Measurements from ENCODE around the gene UFM1. TPM values are rescaled to one million over a fixed set of nuclear protein-coding genes. Genes with fewer than 3 reads are reported as not detected.
"Not testable (repeated sequence)": the region's sequence is repeated elsewhere in the genome, so short reads cannot be mapped to it uniquely, and the experiment has no call there.

UFM1 gene
- total RNA-seq, 1 experiment from 2014 or later: 52.6 TPM

DNA sequence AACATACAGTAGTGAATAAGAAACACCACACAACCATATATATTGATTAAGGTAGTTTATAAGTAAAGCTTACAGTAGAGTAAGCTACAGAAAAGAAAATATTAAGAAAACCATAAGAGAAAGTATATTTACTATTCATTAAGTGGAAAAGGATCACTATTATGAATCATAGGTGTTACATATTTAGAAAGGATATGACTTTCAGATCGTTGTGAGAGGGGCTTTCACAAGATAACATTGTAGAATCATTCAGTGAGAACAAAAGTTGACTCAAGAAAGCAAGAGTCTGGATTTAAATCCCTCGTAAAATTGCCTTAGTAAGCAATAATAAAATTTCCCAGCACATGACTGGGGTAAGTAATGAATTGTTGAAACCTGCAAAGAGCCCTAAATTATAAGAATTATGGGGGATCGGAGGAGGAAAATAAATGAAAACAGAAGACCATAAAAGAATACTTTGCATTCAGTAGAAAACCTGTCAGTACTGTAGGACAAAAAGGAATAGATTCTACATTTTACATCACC, 6.0 kb downstream of the UFM1 start:
- no peak overlapping the region for H3K4me3 ChIP-seq
- peaks cover 77% of the 10 kb centered on the region for H3K36me3 ChIP-seq
- no peak for DNase-seq
- no peaks in the 10 kb centered on the region for H3K27me3 ChIP-seq
- H3K9me3 ChIP-seq: no peaks in the 10 kb centered on the region

DNA sequence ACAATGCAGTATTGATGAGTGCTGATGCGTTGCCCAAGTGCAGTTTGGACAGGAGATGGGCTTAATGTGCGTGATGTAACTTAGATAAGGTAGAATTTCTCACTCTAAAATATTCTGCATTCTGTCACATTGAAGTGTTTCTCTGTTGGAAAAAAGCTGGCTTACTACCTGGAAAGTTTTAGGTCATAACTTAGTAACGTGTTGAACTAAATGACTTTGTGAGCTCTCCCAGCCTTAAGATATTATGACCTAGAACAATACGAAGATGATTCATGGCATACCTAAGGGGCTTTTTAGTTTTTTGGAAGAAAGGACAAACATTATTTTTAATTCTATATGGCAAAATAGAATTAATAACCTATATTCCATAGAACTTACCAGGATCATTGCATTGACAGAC, 9.0 kb downstream of the UFM1 start:
- Histone ChIP-seq H3K27me3 (no peaks in the 10 kb centered on the region), H3K36me3 (peaks cover 66% of the 10 kb centered on the region), H3K4me3 (no peak overlapping the region), H3K9me3 (no peaks in the 10 kb centered on the region)
- DNase-seq: no peak

GRCh38 chr13:38361542-38362262, 12.1 kb downstream of the UFM1 start:
- no peak for DNase-seq
- Histone ChIP-seq H3K4me3 (no peak overlapping the region), H3K27me3 (no peaks in the 10 kb centered on the region), H3K9me3 (no peaks in the 10 kb centered on the region), H3K36me3 (peaks cover 42% of the 10 kb centered on the region)

DNA sequence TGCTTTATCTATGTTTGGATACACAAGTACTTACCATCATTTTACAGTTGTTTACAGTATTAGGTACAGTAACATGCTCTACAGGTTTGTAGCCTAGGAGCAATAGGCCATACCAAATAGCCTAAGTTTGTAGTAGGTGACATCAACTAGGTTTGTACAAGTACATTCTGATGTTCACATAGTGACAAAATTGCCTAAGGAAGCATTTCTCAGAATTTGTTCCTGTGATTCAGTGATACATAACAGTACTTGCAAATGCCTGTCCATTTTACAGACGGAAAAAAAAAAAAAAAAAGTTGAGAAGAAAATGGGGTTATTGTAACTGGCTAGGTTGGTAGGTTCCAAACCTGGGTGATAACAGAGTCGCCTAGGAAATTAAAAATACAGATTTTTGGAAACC, 13.6 kb downstream of the UFM1 start:
- Histone ChIP-seq H3K27me3 (no peaks in the 10 kb centered on the region), H3K36me3 (peaks cover 34% of the 10 kb centered on the region), H3K9me3 (no peaks in the 10 kb centered on the region), H3K4me3 (no peak overlapping the region)
- no peak for DNase-seq

- not testable (repeated sequence) for H3K27me3 ChIP-seq, H3K9me3 ChIP-seq, DNase-seq, H3K4me3 ChIP-seq
- peaks cover 31% of the 10 kb centered on the region for H3K36me3 ChIP-seq
Measured at GRCh38 chr13:38363746-38364145, 14.1 kb downstream of the UFM1 start.

- Histone ChIP-seq H3K9me3 (no peaks in the 10 kb centered on the region), H3K4me3 (no peak overlapping the region), H3K36me3 (peaks cover 16% of the 10 kb centered on the region), H3K27me3 (no peaks in the 10 kb centered on the region)
- no peak for DNase-seq
Measured at GRCh38 chr13:38365661-38366060, 16.0 kb downstream of the UFM1 start.

- Histone ChIP-seq H3K9me3 (no peaks in the 10 kb centered on the region), H3K27me3 (no peaks in the 10 kb centered on the region), H3K4me3 (no peak overlapping the region), H3K36me3 (peaks cover 4% of the 10 kb centered on the region)
- DNase-seq: no peak
Measured at GRCh38 chr13:38366954-38367645, 17.4 kb downstream of the UFM1 start.

DNA sequence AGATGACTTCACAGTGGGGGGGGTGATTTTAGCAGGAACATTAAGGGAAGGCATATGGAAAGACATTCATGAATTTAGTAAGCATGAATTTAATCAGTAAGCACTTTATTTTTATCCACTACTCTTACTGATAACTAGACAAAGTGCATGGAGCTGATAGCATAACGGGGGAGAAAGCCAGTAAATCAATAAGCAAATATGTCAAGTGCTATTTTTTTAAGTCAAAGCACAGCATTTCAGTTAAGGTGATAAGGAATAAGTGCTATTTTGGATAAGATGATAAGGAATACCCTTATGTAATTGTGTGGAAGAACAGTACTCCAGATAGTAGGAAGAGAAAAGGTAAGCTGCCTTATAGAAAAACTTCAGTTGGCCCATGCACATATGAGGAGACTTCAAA, 19.4 kb downstream of the UFM1 start:
- DNase-seq: no peak
- Histone ChIP-seq H3K36me3 (no peaks in the 10 kb centered on the region), H3K9me3 (no peaks in the 10 kb centered on the region), H3K27me3 (no peaks in the 10 kb centered on the region), H3K4me3 (no peak overlapping the region)

DNA sequence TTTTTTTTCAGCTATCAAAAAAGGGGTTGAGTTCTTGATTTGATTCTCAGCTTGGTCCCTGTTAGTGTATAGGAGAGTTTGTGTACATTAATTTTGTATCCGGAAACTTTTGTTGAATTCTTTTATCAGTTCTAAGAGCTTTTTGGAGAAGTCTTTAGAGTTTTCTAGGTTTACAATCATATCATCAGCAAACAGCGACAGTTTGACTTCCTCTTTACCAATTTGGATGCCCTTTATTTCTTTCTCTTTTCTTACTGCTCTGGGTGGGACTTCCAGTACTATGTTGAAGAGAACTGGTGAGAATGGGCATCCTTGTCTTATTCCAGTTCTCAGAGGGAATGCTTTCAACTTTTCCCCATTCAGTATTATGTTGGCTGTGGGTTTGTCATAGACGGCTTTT, 20.4 kb downstream of the UFM1 start:
- H3K4me3 ChIP-seq, DNase-seq, H3K27me3 ChIP-seq, H3K36me3 ChIP-seq, H3K9me3 ChIP-seq: not testable (repeated sequence)

DNA sequence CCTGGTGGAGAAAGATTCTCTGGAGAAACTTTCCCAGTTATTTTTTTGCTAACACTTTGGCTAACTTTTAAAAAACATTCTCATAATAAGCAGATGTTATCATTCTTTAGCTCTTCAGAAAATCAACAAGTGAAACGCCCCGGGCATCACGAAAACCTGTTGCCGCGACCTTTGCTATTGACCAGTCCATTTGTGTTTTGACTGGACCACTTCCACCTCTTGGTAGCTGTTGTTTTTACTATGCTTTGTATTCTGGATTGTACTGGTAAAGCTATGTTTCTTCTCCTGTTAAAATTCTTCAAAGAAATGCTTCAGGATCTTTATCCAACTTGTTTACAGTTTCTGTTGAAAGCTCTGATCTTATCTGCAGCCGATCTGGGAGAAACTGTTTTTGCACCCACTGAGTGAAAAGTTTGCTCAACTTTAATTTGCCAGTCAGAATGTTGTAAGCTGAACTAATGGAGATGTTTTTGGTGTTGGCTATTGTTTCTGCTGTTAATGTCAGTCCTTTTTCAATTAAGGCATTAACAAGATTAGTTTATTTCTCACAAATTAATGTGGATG, 23.3 kb downstream of the UFM1 start:
- Histone ChIP-seq H3K27me3 (no peaks in the 10 kb centered on the region), H3K9me3 (no peaks in the 10 kb centered on the region), H3K36me3 (no peaks in the 10 kb centered on the region), H3K4me3 (no peak overlapping the region)
- no peak for DNase-seq

GRCh38 chr13:38376546-38376945, 26.9 kb downstream of the UFM1 start:
- no peak for DNase-seq
- H3K9me3 ChIP-seq: no peaks in the 10 kb centered on the region
- H3K36me3 ChIP-seq: no peaks in the 10 kb centered on the region
- no peaks in the 10 kb centered on the region for H3K27me3 ChIP-seq
- H3K4me3 ChIP-seq: no peak overlapping the region

DNA sequence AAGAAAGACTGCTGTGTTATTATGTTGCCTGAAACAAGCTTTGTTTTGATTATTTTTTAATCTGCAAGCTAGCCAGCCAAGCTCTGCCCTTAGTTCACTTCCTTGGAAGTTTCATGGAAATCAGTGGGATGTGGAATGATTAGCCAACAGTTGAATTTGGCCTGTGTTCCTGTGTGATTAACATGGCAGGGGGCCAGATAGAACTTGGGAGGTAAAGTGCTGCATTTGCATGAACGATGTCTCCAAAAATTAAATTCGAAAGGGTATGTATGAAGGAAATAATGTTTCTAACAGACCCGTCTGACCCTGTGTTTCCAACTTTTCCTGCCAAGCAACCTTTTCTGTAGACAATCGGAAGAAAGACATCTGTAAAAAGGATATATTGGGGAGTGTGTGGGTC, 32.2 kb downstream of the UFM1 start:
- peak; percentile 3 for DNase-seq
- H3K9me3 ChIP-seq: no peaks in the 10 kb centered on the region
- no peak overlapping the region for H3K4me3 ChIP-seq
- no peaks in the 10 kb centered on the region for H3K27me3 ChIP-seq
- H3K36me3 ChIP-seq: no peaks in the 10 kb centered on the region

DNA sequence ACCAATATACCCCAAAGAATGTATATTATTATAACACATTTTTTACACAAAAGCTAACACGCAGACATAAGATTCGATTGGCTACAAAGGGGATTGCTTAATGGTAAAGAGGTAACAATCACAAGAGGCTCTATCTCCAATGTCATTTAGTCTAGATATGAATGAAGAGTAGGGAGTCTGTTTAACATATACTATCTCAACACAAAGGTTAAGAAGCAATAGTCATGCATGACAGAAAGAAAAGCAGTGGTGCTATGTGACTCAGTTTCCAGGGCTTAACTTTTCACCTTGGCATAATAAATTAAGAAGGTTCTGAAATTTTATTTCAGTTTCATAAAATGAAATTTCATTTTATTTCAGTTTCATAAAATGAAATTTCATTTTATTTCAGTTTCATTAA, 33.3 kb downstream of the UFM1 start:
- DNase-seq: no peak
- no peak overlapping the region for H3K4me3 ChIP-seq
- no peaks in the 10 kb centered on the region for H3K36me3 ChIP-seq

GRCh38 chr13:38384171-38384570, 34.5 kb downstream of the UFM1 start:
- no peak for DNase-seq
- H3K27me3 ChIP-seq: no peaks in the 10 kb centered on the region
- H3K9me3 ChIP-seq: no peaks in the 10 kb centered on the region
- H3K36me3 ChIP-seq: no peaks in the 10 kb centered on the region
- H3K4me3 ChIP-seq: no peak overlapping the region

More for the DNA sequence above, 33.3 kb downstream of the UFM1 start:
- H3K9me3 ChIP-seq: no peaks in the 10 kb centered on the region
- H3K27me3 ChIP-seq: no peaks in the 10 kb centered on the region

GRCh38 chr13:38385153-38385891, 35.7 kb downstream of the UFM1 start:
- Histone ChIP-seq H3K27me3 (no peaks in the 10 kb centered on the region), H3K36me3 (no peaks in the 10 kb centered on the region), H3K9me3 (no peaks in the 10 kb centered on the region), H3K4me3 (no peak overlapping the region)
- DNase-seq: no peak

- Histone ChIP-seq H3K4me3 (no peak overlapping the region), H3K27me3 (no peaks in the 10 kb centered on the region), H3K36me3 (no peaks in the 10 kb centered on the region), H3K9me3 (no peaks in the 10 kb centered on the region; the same call in 1 of the 2 replicates)
- DNase-seq: no peak
Measured at GRCh38 chr13:38386421-38386820, 36.8 kb downstream of the UFM1 start.

DNA sequence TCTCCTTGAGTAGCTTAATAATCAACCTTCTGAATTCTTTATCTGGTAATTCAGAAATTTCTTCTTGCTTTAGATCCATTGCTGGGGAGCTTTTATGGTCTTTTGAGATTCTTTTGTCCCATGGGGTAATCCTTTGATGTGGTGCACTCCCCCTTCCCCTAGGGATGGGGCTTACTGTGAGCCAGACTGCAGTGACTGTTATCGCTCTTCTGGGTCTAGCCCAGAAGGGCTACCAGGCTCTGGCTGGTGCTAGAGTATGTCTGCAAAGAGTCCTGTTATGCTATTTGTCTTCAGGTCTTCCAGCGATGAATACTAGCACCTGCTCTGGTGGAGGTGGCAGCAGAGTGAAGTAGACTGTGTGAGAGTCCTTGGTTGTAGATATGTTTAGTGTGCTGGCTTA, 41.7 kb downstream of the UFM1 start:
- Histone ChIP-seq H3K9me3 (no peaks in the 10 kb centered on the region; the same call in 1 of the 2 replicates), H3K36me3 (no peaks in the 10 kb centered on the region), H3K27me3 (no peaks in the 10 kb centered on the region), H3K4me3 (no peak overlapping the region)
- DNase-seq: no peak
